Peyer's patch (tissue), 4 donors: ENCODE data around the gene NMRK1. TPM values are rescaled to one million over a fixed set of nuclear protein-coding genes. Genes with fewer than 3 reads are reported as not detected.

Experiments used
- DNase-seq, 3 donors: peaks; one replicate each; pipeline ENCODE4 v3.0.0-alpha.2; 2017 to 2019
- H3K27ac ChIP-seq, 4 donors: fragments of 200-600 bp; sonication (generic); one replicate each; pipeline ENCODE4 v1.5.1; 2016 to 2019
- H3K27me3 ChIP-seq, 2 donors: fragments of 200-600 bp; sonication (generic); one replicate each; pipeline ENCODE4 v1.5.1; 2019
- H3K36me3 ChIP-seq, 3 donors: fragments of 200-600 bp; sonication (generic); one replicate each; pipeline ENCODE4 v1.5.1; 2016 to 2019
- H3K4me1 ChIP-seq, 4 donors: fragments of 200-600 bp; sonication (generic); one replicate each; pipeline ENCODE4 v1.5.1; 2016 to 2019
- H3K4me3 ChIP-seq, 4 donors: fragments of 200-600 bp; sonication (generic); 1 replicate in 3 of 4; 2 replicates in 1 of 4; pipeline ENCODE4 v1.5.1; 2016 to 2019; ENCODE audit warnings: mild to moderate bottlenecking in 1 of 4
- H3K9me3 ChIP-seq, 4 donors: fragments of 200-600 bp; sonication (generic); one replicate each; pipeline ENCODE4 v1.5.1; 2016 to 2019; ENCODE audit warnings: mild to moderate bottlenecking in 1 of 4
- CTCF ChIP-seq, 6 experiments: fragments of 450-650 bp in 4 of 6; fragments of 200-600 bp in 2 of 6; sonication (generic) in 1 of 6; IDR thresholded peaks; one replicate each; pipeline ENCODE4 v1.5.1; 2017 to 2019; ENCODE audit warnings: antibody characterized with exemption in 6 of 6, mild to moderate bottlenecking in 3 of 6, moderate library complexity in 1 of 6
- POLR2A ChIP-seq, 2 donors: fragments of 450-650 bp; IDR thresholded peaks; one replicate each; pipeline ENCODE4 v1.5.1; 2017; ENCODE audit warnings: antibody characterized with exemption in 2 of 2, mild to moderate bottlenecking in 2 of 2, moderate library complexity in 2 of 2
- total RNA-seq, 4 donors: library from RNA; depleted of rRNA; stranded (reverse); fragments of >200 nt; gene quantifications; one replicate each; pipeline ENCODE4 v1.1.0, GENCODE V29; 2016

Gene NMRK1
- total RNA-seq, 4 donors from 2014 or later = 14.9 to 36.8 (median 26.5) TPM

GRCh38 chr9:75120686-75121085 lies 32.7 kb upstream of the NMRK1 start:
- no peak overlapping the region for H3K27ac ChIP-seq
- no peak overlapping the region for H3K4me3 ChIP-seq
- H3K36me3 ChIP-seq = peaks cover 0 to 30% (median 0%) of the 10 kb centered on the region in 3 donors
- no peak for DNase-seq
- H3K27me3 ChIP-seq = no peaks in the 10 kb centered on the region
- no peak for TF ChIP-seq CTCF (IDR thresholded peaks at IDR 0.05)
- no peak for TF ChIP-seq POLR2A (IDR thresholded peaks at IDR 0.05)
- no peaks in the 10 kb centered on the region for H3K4me1 ChIP-seq
- H3K9me3 ChIP-seq = no peaks in the 10 kb centered on the region

GRCh38 chr9:75117564-75117963 lies 29.6 kb upstream of the NMRK1 start:
- Histone ChIP-seq H3K9me3 (no peaks in the 10 kb centered on the region), H3K36me3 (peaks cover 0 to 30% (median 0%) of the 10 kb centered on the region in 3 donors), H3K4me3 (no peak overlapping the region), H3K4me1 (peaks cover 0 to 7% (median 0%) of the 10 kb centered on the region in 4 donors), H3K27me3 (no peaks in the 10 kb centered on the region), H3K27ac (no peak overlapping the region)
- no peak for DNase-seq
- TF ChIP-seq POLR2A (IDR thresholded peaks at IDR 0.05) (no peak), CTCF (IDR thresholded peaks at IDR 0.05) (no peak)

- no peak for TF ChIP-seq CTCF (IDR thresholded peaks at IDR 0.05)
- no peak for TF ChIP-seq POLR2A (IDR thresholded peaks at IDR 0.05)
- no peak for DNase-seq
- Histone ChIP-seq H3K9me3 (no peaks in the 10 kb centered on the region), H3K4me1 (peaks cover 0 to 16% (median 1%) of the 10 kb centered on the region in 4 donors), H3K36me3 (peaks cover 0 to 22% (median 0%) of the 10 kb centered on the region in 3 donors), H3K4me3 (no peak overlapping the region), H3K27ac (no peak overlapping the region), H3K27me3 (no peaks in the 10 kb centered on the region)
Measured at GRCh38 chr9:75116306-75116705, 28.4 kb upstream of the NMRK1 start.

- Histone ChIP-seq H3K36me3 (peaks cover 0 to under 1% (median 0%) of the 10 kb centered on the region in 3 donors), H3K27ac (no peak overlapping the region), H3K27me3 (no peaks in the 10 kb centered on the region), H3K4me1 (peaks cover 0 to 29% (median 5%) of the 10 kb centered on the region in 4 donors), H3K4me3 (no peak overlapping the region), H3K9me3 (no peaks in the 10 kb centered on the region)
- TF ChIP-seq CTCF (IDR thresholded peaks at IDR 0.05) (no peak), POLR2A (IDR thresholded peaks at IDR 0.05) (no peak)
- DNase-seq = no peak
Measured at GRCh38 chr9:75112789-75113188, 24.8 kb upstream of the NMRK1 start.

- DNase-seq = peak in 2 of 3 donors; percentile 68 to 79
- peaks cover 0 to 29% (median 5%) of the 10 kb centered on the region in 4 donors for H3K4me1 ChIP-seq
- no peaks in the 10 kb centered on the region for H3K9me3 ChIP-seq
- H3K36me3 ChIP-seq = no peaks in the 10 kb centered on the region
- H3K27ac ChIP-seq = peak overlapping the region in 3 of 4 donors; percentile 50 to 78 (median 55)
- H3K27me3 ChIP-seq = no peaks in the 10 kb centered on the region
- no peak overlapping the region for H3K4me3 ChIP-seq
- TF ChIP-seq CTCF (IDR thresholded peaks at IDR 0.05) (no peak), POLR2A (IDR thresholded peaks at IDR 0.05) (peak in 1 of 2 donors; percentile 27)
Measured at GRCh38 chr9:75111019-75111622, 23.2 kb upstream of the NMRK1 start.
